Neural cell (in vitro differentiated cells): Measurements from ENCODE around the gene SELENOI.

ENCODE experiments used
- CTCF ChIP-seq: fragments of 450-650 bp; IDR thresholded peaks from 2 replicates; pipeline ENCODE4 v1.5.1; 2014; ENCODE audit warnings: antibody characterized with exemption, mild to moderate bottlenecking, moderate library complexity; ENCODE audit not compliant: poor library complexity, severe bottlenecking
- EP300 ChIP-seq: fragments of 450-650 bp; conservative IDR thresholded peaks from 2 replicates; pipeline ENCODE4 v1.6.1; 2014; ENCODE audit warnings: antibody characterized with exemption, mild to moderate bottlenecking, moderate library complexity; ENCODE audit not compliant: poor library complexity, severe bottlenecking
- EZH2 ChIP-seq: fragments of 200-600, 300-800 bp; shearing (Covaris generic), sonication (generic); IDR thresholded peaks from 2 replicates; pipeline ENCODE4 v1.6.1; 2014; ENCODE audit warnings: antibody characterized with exemption, low read length, borderline replicate concordance, mild to moderate bottlenecking; ENCODE audit not compliant: insufficient read depth, poor library complexity, severe bottlenecking
- POLR2AphosphoS5 ChIP-seq: IDR thresholded peaks from 2 replicates; pipeline ENCODE4 v1.6.1; 2012
- RAD21 ChIP-seq: fragments of 450-650 bp; conservative IDR thresholded peaks from 2 replicates; pipeline ENCODE4 v1.6.1; 2014; ENCODE audit warnings: antibody characterized with exemption, mild to moderate bottlenecking, moderate library complexity
- TAF1 ChIP-seq: IDR thresholded peaks from 2 replicates; pipeline ENCODE4 v1.6.1; 2012; ENCODE audit warnings: low read depth

GRCh38 chr2:26305540-26305939 is 40.4 kb upstream of the SELENOI start:
- TF ChIP-seq CTCF (no peak), EZH2 (no peak), EP300 (no peak), POLR2AphosphoS5 (no peak), TAF1 (no peak), RAD21 (no peak)
